ENCODE measurements around the gene C4orf54. TPM values are rescaled to one million over a fixed set of nuclear protein-coding genes. Genes with fewer than 3 reads are reported as not detected.

The C4orf54 gene
- total RNA-seq (2021; ENCODE audit: unreplicated experiment) = not detected
- not detected for polyA plus RNA-seq (2012; ENCODE audit: insufficient read length)
- percentile 5 among the genes with signal in this experiment for Bru-seq, nascent RNA
- BruChase-seq, experiment 1, labeled RNA remaining after a 2-hour chase = percentile 8 among the genes with signal in this experiment
- BruChase-seq, experiment 2, labeled RNA remaining after a 6-hour chase = percentile 11 among the genes with signal in this experiment
- long read RNA-seq = 0 reads

DNA sequence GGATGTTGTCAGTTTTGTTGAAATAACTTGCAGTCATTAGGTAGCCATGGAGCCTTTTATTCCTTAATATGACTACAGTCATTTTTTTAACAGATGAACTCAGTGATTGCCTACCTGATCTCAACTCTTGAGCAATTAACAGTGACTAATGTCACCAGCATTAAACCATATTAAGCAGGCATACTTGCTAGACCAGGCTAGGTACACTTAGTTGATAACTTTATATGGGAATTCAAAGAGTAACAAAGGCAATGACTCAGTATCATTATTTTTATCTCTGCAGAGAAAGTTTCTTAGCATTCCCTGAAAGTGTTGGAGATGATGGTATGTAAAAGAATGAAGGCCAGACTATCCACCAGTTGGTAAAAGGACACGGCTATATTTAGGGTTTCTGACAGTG is at the start of gene C4orf54:
Gene C4orf54 (minus strand): TSS at position 31 of the 400 bp plus-strand sequence. CDS start 3,180 bp downstream, outside the sequence.
- Histone ChIP-seq H3K27ac (ENCODE audit: low read length) (no peak within 1 kb of the TSS), H3K36me3 (ENCODE audit: control insufficient read depth, insufficient read depth, low read length) (no peaks in the 10 kb centered on the region), H3K4me1 (ENCODE audit: control insufficient read depth, insufficient read depth, low read length) (no peaks in the 10 kb centered on the region), H3K9me3 (ENCODE audit: control insufficient read depth, insufficient read depth, low read depth, low read length) (no peaks in the 10 kb centered on the region), H3K27me3 (ENCODE audit: control insufficient read depth, insufficient read depth, low read length) (no peaks in the 10 kb centered on the region), H3K4me3 (ENCODE audit: low read depth in 2 of 2, low read length in 2 of 2) (no peak within 1 kb of the TSS)
- intact Hi-C loops (cut with micrococcal nuclease; ENCODE audit: unreplicated experiment) = no loop called here
- BruUV-seq (replicated peaks) = no TSS peak
- POLR2A ChIA-PET = no interaction called here
- CTCF ChIA-PET = no interaction called here
- ATAC-seq = no peak
- TF ChIP-seq SIN3A (IDR thresholded peaks at IDR 0.05; ENCODE audit: borderline replicate concordance, insufficient read depth, low read depth, low read length) = no peak
- TF ChIP-seq TCF7L2 (IDR thresholded peaks at IDR 0.05; ENCODE audit: low read depth, low read length) = no peak
- TF ChIP-seq, protein P1, sequence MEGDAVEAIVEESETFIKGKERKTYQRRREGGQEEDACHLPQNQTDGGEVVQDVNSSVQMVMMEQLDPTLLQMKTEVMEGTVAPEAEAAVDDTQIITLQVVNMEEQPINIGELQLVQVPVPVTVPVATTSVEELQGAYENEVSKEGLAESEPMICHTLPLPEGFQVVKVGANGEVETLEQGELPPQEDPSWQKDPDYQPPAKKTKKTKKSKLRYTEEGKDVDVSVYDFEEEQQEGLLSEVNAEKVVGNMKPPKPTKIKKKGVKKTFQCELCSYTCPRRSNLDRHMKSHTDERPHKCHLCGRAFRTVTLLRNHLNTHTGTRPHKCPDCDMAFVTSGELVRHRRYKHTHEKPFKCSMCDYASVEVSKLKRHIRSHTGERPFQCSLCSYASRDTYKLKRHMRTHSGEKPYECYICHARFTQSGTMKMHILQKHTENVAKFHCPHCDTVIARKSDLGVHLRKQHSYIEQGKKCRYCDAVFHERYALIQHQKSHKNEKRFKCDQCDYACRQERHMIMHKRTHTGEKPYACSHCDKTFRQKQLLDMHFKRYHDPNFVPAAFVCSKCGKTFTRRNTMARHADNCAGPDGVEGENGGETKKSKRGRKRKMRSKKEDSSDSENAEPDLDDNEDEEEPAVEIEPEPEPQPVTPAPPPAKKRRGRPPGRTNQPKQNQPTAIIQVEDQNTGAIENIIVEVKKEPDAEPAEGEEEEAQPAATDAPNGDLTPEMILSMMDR (IDR thresholded peaks at IDR 0.05) = no peak
- no peak for DNase-seq (ENCODE audit: low read depth, low spot score)
- in situ Hi-C loops (cut with HindIII; ENCODE audit: low pct_unique_long_range_greater_than_20kb, low sequenced_read_pairs) = no loop called here

DNA sequence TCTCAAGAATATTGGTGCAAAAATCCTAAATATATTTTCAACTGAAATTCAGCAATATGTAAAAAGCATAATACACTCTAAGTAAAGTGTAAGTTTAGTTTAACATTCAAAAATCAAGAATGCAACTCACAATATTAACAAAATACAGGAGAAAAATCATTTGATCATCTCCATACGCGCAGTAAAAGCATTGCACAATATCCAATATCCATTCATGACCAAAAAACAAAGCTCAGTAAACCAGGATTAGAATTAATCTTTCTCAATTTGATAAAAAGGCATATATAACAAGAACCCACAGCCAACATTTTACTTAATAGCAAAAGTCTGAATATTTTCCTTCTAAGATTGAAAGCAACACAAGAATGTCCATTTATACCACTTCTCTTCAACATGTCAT is 48.3 kb upstream of the C4orf54 start:
- no peak for TF ChIP-seq POLR2AphosphoS5 (IDR thresholded peaks at IDR 0.05; ENCODE audit: low read depth, low read length)
- TF ChIP-seq, protein P1 (IDR thresholded peaks at IDR 0.05) = no peak
- no peaks in the 10 kb centered on the region for H3K9me3 ChIP-seq (ENCODE audit: control insufficient read depth, insufficient read depth, low read depth, low read length)
- intact Hi-C loops (cut with micrococcal nuclease; ENCODE audit: unreplicated experiment) (no loop called here), in situ Hi-C loops (cut with HindIII; ENCODE audit: low pct_unique_long_range_greater_than_20kb, low sequenced_read_pairs) (no loop called here)
- no peak for ATAC-seq
- CTCF ChIA-PET = no interaction called here
- no peak overlapping the region for H3K27ac ChIP-seq (ENCODE audit: low read length)
- H3K4me1 ChIP-seq (ENCODE audit: control insufficient read depth, insufficient read depth, low read length) = no peaks in the 10 kb centered on the region
- no TSS peak for BruUV-seq (replicated peaks)
- no peak for DNase-seq (ENCODE audit: low read depth, low spot score)
- no peaks in the 10 kb centered on the region for H3K36me3 ChIP-seq (ENCODE audit: control insufficient read depth, insufficient read depth, low read length)
- H3K4me3 ChIP-seq (ENCODE audit: low read depth in 2 of 2, low read length in 2 of 2) = no peak overlapping the region
- POLR2A ChIA-PET = no interaction called here
- no peaks in the 10 kb centered on the region for H3K27me3 ChIP-seq (ENCODE audit: control insufficient read depth, insufficient read depth, low read length)

DNA sequence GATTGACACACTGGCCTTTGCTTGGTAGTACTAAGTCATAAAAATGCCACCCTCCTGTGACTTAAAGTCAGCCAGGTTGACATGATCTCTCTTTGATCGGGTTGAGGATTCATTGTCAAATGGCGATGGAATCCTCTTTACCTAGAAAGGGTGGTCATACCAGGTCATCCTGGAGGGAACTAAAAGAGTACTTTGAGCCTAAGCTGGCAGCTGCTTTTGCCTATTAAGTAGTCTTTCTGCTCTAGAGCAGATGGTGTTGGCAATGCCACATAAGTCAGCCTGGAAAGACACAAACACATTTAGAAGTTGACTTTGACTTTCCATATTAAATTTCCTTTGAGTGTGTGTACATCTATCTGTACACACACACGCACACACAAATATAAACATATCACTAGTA is 39.2 kb upstream of the C4orf54 start:
- intact Hi-C loops (cut with micrococcal nuclease; ENCODE audit: unreplicated experiment) (no loop called here), in situ Hi-C loops (cut with HindIII; ENCODE audit: low pct_unique_long_range_greater_than_20kb, low sequenced_read_pairs) (no loop called here)
- Histone ChIP-seq H3K27ac (ENCODE audit: low read length) (no peak overlapping the region), H3K4me3 (ENCODE audit: low read depth in 2 of 2, low read length in 2 of 2) (no peak overlapping the region), H3K4me1 (ENCODE audit: control insufficient read depth, insufficient read depth, low read length) (no peaks in the 10 kb centered on the region), H3K27me3 (ENCODE audit: control insufficient read depth, insufficient read depth, low read length) (no peaks in the 10 kb centered on the region), H3K9me3 (ENCODE audit: control insufficient read depth, insufficient read depth, low read depth, low read length) (no peaks in the 10 kb centered on the region), H3K36me3 (ENCODE audit: control insufficient read depth, insufficient read depth, low read length) (no peaks in the 10 kb centered on the region)
- CTCF ChIA-PET = no interaction called here
- POLR2A ChIA-PET = no interaction called here
- BruUV-seq (replicated peaks) = no TSS peak
- TF ChIP-seq SIN3A (IDR thresholded peaks at IDR 0.05; ENCODE audit: borderline replicate concordance, insufficient read depth, low read depth, low read length) = no peak
- no peak for TF ChIP-seq TCF7L2 (IDR thresholded peaks at IDR 0.05; ENCODE audit: low read depth, low read length)
- TF ChIP-seq, protein P1 (IDR thresholded peaks at IDR 0.05) = no peak
- TF ChIP-seq, protein P2, sequence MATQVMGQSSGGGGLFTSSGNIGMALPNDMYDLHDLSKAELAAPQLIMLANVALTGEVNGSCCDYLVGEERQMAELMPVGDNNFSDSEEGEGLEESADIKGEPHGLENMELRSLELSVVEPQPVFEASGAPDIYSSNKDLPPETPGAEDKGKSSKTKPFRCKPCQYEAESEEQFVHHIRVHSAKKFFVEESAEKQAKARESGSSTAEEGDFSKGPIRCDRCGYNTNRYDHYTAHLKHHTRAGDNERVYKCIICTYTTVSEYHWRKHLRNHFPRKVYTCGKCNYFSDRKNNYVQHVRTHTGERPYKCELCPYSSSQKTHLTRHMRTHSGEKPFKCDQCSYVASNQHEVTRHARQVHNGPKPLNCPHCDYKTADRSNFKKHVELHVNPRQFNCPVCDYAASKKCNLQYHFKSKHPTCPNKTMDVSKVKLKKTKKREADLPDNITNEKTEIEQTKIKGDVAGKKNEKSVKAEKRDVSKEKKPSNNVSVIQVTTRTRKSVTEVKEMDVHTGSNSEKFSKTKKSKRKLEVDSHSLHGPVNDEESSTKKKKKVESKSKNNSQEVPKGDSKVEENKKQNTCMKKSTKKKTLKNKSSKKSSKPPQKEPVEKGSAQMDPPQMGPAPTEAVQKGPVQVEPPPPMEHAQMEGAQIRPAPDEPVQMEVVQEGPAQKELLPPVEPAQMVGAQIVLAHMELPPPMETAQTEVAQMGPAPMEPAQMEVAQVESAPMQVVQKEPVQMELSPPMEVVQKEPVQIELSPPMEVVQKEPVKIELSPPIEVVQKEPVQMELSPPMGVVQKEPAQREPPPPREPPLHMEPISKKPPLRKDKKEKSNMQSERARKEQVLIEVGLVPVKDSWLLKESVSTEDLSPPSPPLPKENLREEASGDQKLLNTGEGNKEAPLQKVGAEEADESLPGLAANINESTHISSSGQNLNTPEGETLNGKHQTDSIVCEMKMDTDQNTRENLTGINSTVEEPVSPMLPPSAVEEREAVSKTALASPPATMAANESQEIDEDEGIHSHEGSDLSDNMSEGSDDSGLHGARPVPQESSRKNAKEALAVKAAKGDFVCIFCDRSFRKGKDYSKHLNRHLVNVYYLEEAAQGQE (IDR thresholded peaks at IDR 0.05; ENCODE audit: insufficient read depth in 1 of 2, low read depth in 2 of 2, low read length in 1 of 2) = no peak
- TF ChIP-seq POLR2AphosphoS5 (IDR thresholded peaks at IDR 0.05; ENCODE audit: low read depth, low read length) = no peak
- DNase-seq (ENCODE audit: low read depth, low spot score) (no peak), ATAC-seq (no peak)
